ENCODE results near the gene AK9. TPM values are rescaled to one million over a fixed set of nuclear protein-coding genes. Genes with fewer than 3 reads are reported as not detected.

The AK9 gene
- total RNA-seq, 1 experiment from 2014 or later = 3.5 TPM

DNA sequence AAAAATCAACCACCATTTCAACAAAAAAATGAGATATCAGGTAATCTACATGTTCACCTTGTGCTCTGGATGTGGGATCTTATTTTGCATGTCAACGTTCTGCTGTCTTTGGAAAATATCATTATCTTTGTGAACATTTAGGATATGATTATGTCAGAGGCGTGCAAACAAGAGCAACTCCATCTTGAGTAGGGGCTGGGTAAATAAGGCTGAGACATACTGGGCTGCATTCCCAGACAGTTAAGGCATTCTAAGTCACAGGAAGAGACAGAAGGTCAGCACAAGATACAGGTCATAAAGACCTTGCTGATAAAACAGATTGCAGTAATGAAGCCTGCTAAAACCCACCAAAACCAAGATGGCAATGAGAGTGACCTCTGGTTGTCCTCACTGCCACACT lies 179.2 kb downstream of the AK9 start:
- no peak for ATAC-seq
- no peak overlapping the region for H3K4me3 ChIP-seq (replicated peaks in 1 of 2; ENCODE audit: low read depth in 1 of 2, low read length in 2 of 2)
- H4K20me1 ChIP-seq (ENCODE audit: insufficient read depth) = no peaks in the 10 kb centered on the region
- no peak overlapping the region for H2AFZ ChIP-seq (ENCODE audit: low read depth, low read length, poor library complexity, severe bottlenecking)
- DNase-seq (ENCODE audit: low read depth, low spot score) = no peak
- BruUV-seq (replicated peaks) = no TSS peak
- no peaks in the 10 kb centered on the region for H3K36me3 ChIP-seq (ENCODE audit: control insufficient read depth in 1 of 2, insufficient read depth in 2 of 2, low read length in 2 of 2)
- ChIA-PET RAD21 (ENCODE audit: low non-redundant PET in 1 of 2, low total read pairs in 2 of 2, uncharacterized antibody in 2 of 2, unreplicated experiment in 2 of 2) (no interaction called here), POLR2A (no interaction called here), CTCF (no interaction called here)
- no peak overlapping the region for H3K4me2 ChIP-seq (ENCODE audit: low read length)
- no peak overlapping the region for H3K9ac ChIP-seq (ENCODE audit: low read length)
- H3K9me3 ChIP-seq (ENCODE audit: control insufficient read depth in 1 of 2, insufficient read depth in 1 of 2, low read depth in 1 of 2, low read length in 2 of 2) = no peaks in the 10 kb centered on the region
- no peaks in the 10 kb centered on the region; the same call in 1 of the 2 replicates for H3K9me2 ChIP-seq (ENCODE audit: insufficient read depth)
- no peaks in the 10 kb centered on the region for H3K27me3 ChIP-seq (ENCODE audit: insufficient read depth, low read length)
- H3K79me2 ChIP-seq (ENCODE audit: insufficient read depth, low read length) = no peaks in the 10 kb centered on the region
- intact Hi-C loops (cut with micrococcal nuclease) = no loop called here
- no peak for TF ChIP-seq POLR2AphosphoS5 (IDR thresholded peaks at IDR 0.05; ENCODE audit: low read depth, low read length)
- peaks cover 0 to 3% of the 10 kb centered on the region in 2 experiments; a peak in 1 of 4 replicates for H3K4me1 ChIP-seq (ENCODE audit: control insufficient read depth in 1 of 2, insufficient read depth in 2 of 2, low read length in 2 of 2)
- H3K27ac ChIP-seq (ENCODE audit: low read depth, low read length) = no peak overlapping the region

DNA sequence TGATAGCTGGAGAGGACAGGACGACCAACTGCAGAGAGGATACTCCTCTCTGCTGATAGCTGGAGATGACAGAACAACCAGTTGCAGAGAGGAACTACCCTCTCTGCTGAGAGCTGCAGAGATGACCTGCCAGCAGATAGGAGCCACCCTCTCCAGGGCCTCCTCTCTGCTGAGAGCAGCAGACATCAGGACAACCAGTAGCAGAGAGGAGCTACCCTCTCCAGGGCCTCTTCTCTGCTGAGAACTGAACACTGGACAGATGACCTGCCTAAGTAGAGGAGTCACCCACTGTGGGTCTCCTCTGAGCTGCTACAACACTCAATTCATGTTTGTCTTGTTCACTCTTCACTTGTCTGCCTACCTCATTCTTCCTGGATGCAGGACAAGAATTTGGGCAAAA lies 180.6 kb downstream of the AK9 start:
- intact Hi-C loops (cut with micrococcal nuclease) = no loop called here
- no peak overlapping the region for H2AFZ ChIP-seq (ENCODE audit: low read depth, low read length, poor library complexity, severe bottlenecking)
- H3K4me1 ChIP-seq (ENCODE audit: control insufficient read depth in 1 of 2, insufficient read depth in 2 of 2, low read length in 2 of 2) = peaks cover 0 to 3% of the 10 kb centered on the region in 2 experiments; a peak in 1 of 4 replicates
- no peak overlapping the region for H3K4me3 ChIP-seq (replicated peaks in 1 of 2; ENCODE audit: low read depth in 1 of 2, low read length in 2 of 2)
- no peak for ATAC-seq
- no peaks in the 10 kb centered on the region for H3K79me2 ChIP-seq (ENCODE audit: insufficient read depth, low read length)
- no peaks in the 10 kb centered on the region for H3K36me3 ChIP-seq (ENCODE audit: control insufficient read depth in 1 of 2, insufficient read depth in 2 of 2, low read length in 2 of 2)
- no peaks in the 10 kb centered on the region for H3K9me3 ChIP-seq (ENCODE audit: control insufficient read depth in 1 of 2, insufficient read depth in 1 of 2, low read depth in 1 of 2, low read length in 2 of 2)
- ChIA-PET RAD21 (ENCODE audit: low non-redundant PET in 1 of 2, low total read pairs in 2 of 2, uncharacterized antibody in 2 of 2, unreplicated experiment in 2 of 2) (no interaction called here), POLR2A (interaction anchor here (0.7 kb wide), 1 partner anchor 529 kb away, joined by 3 read pairs; no protein-coding TSS in a partner anchor), CTCF (no interaction called here)
- H4K20me1 ChIP-seq (ENCODE audit: insufficient read depth) = no peaks in the 10 kb centered on the region
- H3K9ac ChIP-seq (ENCODE audit: low read length) = no peak overlapping the region
- no peak overlapping the region for H3K27ac ChIP-seq (ENCODE audit: low read depth, low read length)
- 0 out of 2 replicates have a peak, but pooled peaks have one; percentile 30 for TF ChIP-seq CBX3 (IDR thresholded peaks at IDR 0.05; ENCODE audit: low read depth)
- no peak for TF ChIP-seq TCF7L2 (IDR thresholded peaks at IDR 0.05; ENCODE audit: borderline replicate concordance, extremely low read depth, insufficient read depth, insufficient read length)
- H3K9me2 ChIP-seq (ENCODE audit: insufficient read depth) = no peaks in the 10 kb centered on the region; the same call in 1 of the 2 replicates
- no peaks in the 10 kb centered on the region for H3K27me3 ChIP-seq (ENCODE audit: insufficient read depth, low read length)
- BruUV-seq (replicated peaks) = no TSS peak
- H3K4me2 ChIP-seq (ENCODE audit: low read length) = no peak overlapping the region
- no peak for DNase-seq (ENCODE audit: low read depth, low spot score)
